H1 (cell line): Measurements from ENCODE around the gene SLC25A21. TPM values are rescaled to one million over a fixed set of nuclear protein-coding genes. Genes with fewer than 3 reads are reported as not detected.

ENCODE experiments used
- CTCF ChIA-PET: fragments of 300-600 bp; sonication (Branson Sonifier 250); formaldehyde crosslinking; loops from one replicate; lab custom pipeline; 2021; ENCODE audit not compliant: partially characterized antibody; lab: Charles Lee
- POLR2A ChIA-PET: fragments of 300-600 bp; sonication (Branson Sonifier 250); formaldehyde crosslinking; loops from one replicate; lab custom pipeline; 2021; ENCODE audit warnings: inconsistent platforms; ENCODE audit not compliant: partially characterized antibody; lab: Charles Lee
- DNase-seq, 2 experiments: peaks; one replicate each; pipeline versions ENCODE4 v3.0.0 to v3.0.0-alpha.2; 2010 to 2022; ENCODE audit warnings: low spot score in 2 of 2, low read depth in 1 of 2, mixed read lengths in 1 of 2
- FAIRE-seq: peaks from 2 replicates; lab custom pipeline; 2011; peaks lifted over from hg19 to GRCh38; lab: Jason Lieb, UNC
- H2AFZ ChIP-seq: 2 replicates; pipeline ENCODE4 v1.8.1; 2012; ENCODE audit warnings: low read length, inconsistent platforms
- H2AK5ac ChIP-seq: 2 replicates; pipeline ENCODE4 v1.6.1; 2013; ENCODE audit warnings: low read depth, low read length
- H2BK120ac ChIP-seq: replicated peaks from 2 replicates; pipeline ENCODE3; 2013; ENCODE audit warnings: low read depth, low read length, inconsistent platforms
- H2BK12ac ChIP-seq: 2 replicates; pipeline ENCODE4 v1.6.1; 2013; ENCODE audit warnings: low read depth, low read length
- H2BK15ac ChIP-seq: 2 replicates; pipeline ENCODE4 v1.6.1; 2013; ENCODE audit warnings: low read length
- H2BK20ac ChIP-seq: 2 replicates; pipeline ENCODE4 v1.6.1; 2013; ENCODE audit warnings: low read length
- H2BK5ac ChIP-seq: 2 replicates; pipeline ENCODE4 v1.6.1; 2013; ENCODE audit warnings: low read depth, low read length
- H3K14ac ChIP-seq: 2 replicates; pipeline ENCODE4 v1.6.1; 2013; ENCODE audit warnings: inconsistent platforms; ENCODE audit not compliant: insufficient read length
- H3K18ac ChIP-seq: 2 replicates; pipeline ENCODE4 v1.6.1; 2013; ENCODE audit warnings: low read length; ENCODE audit errors: extremely low read depth
- H3K23ac ChIP-seq: 2 replicates; pipeline ENCODE4 v1.6.1; 2013; ENCODE audit warnings: inconsistent platforms; ENCODE audit not compliant: insufficient read length
- H3K23me2 ChIP-seq: 2 replicates; pipeline ENCODE4 v1.6.1; 2013; ENCODE audit warnings: low read depth, low read length
- H3K27ac ChIP-seq: 2 replicates; pipeline ENCODE4 v1.6.1; 2011; ENCODE audit warnings: low read depth, low read length, inconsistent platforms
- H3K27me3 ChIP-seq, 4 experiments: replicated peaks in 1 of 4; 1 replicate in 1 of 4; 2 replicates in 3 of 4; pipeline versions ENCODE4 v1.6.1 to v1.8.1; 2011 to 2013; ENCODE audit warnings: low read length in 3 of 4, mild to moderate bottlenecking in 3 of 4, inconsistent platforms in 2 of 4, mixed read lengths in 2 of 4, moderate library complexity in 1 of 4; ENCODE audit not compliant: control insufficient read depth in 3 of 4, insufficient read depth in 3 of 4; ENCODE audit errors: extremely low read depth in 1 of 4
- H3K36me3 ChIP-seq, 4 experiments: 2 replicates each; pipeline versions ENCODE4 v1.6.1 to v1.8.1; 2011 to 2013; ENCODE audit warnings: mild to moderate bottlenecking in 4 of 4, low read length in 3 of 4, moderate library complexity in 2 of 4, control low read depth in 1 of 4, inconsistent platforms in 1 of 4; ENCODE audit not compliant: insufficient read depth in 4 of 4, control insufficient read depth in 2 of 4
- H3K4ac ChIP-seq: replicated peaks from 2 replicates; pipeline ENCODE3; 2013; ENCODE audit warnings: low read length, low read depth, mixed read lengths, inconsistent platforms; ENCODE audit not compliant: insufficient read length
- H3K4me1 ChIP-seq, 4 experiments: replicated peaks in 1 of 4; 1 replicate in 1 of 4; 2 replicates in 3 of 4; pipeline versions ENCODE4 v1.6.1 to v1.8.1; 2011 to 2013; ENCODE audit warnings: low read length in 3 of 4, inconsistent platforms in 2 of 4, mixed read lengths in 1 of 4; ENCODE audit not compliant: insufficient read depth in 4 of 4, control insufficient read depth in 3 of 4
- H3K4me2 ChIP-seq, 2 experiments: 2 replicates each; pipeline versions ENCODE4 v1.6.1 to v1.8.1; 2011 to 2013; ENCODE audit warnings: low read depth in 2 of 2, low read length in 2 of 2, control low read depth in 1 of 2, inconsistent platforms in 1 of 2, mild to moderate bottlenecking in 1 of 2; ENCODE audit not compliant: insufficient read depth in 1 of 2
- H3K4me3 ChIP-seq, 4 experiments: fragments of 200-600, 300-600 bp in 1 of 4; sonication (generic), shearing (Covaris generic), sonication (Bioruptor Twin) in 1 of 4; 2 replicates each; pipeline versions ENCODE4 v1.5.1 to v1.8.1; 2011 to 2016; ENCODE audit warnings: low read length in 4 of 4, low read depth in 3 of 4, control low read depth in 2 of 4, inconsistent platforms in 2 of 4, mild to moderate bottlenecking in 2 of 4, mixed read lengths in 1 of 4, moderate library complexity in 1 of 4; ENCODE audit not compliant: insufficient read depth in 2 of 4; ENCODE audit errors: extremely low read depth in 1 of 4
- H3K56ac ChIP-seq: replicated peaks from 2 replicates; pipeline ENCODE3; 2013; ENCODE audit warnings: low read depth, mild to moderate bottlenecking, mixed read lengths, low read length, inconsistent platforms; ENCODE audit not compliant: insufficient read length
- H3K79me1 ChIP-seq: 2 replicates; pipeline ENCODE4 v1.6.1; 2013; ENCODE audit warnings: low read depth, low read length, control low read depth
- H3K79me2 ChIP-seq, 2 experiments: 2 replicates each; pipeline versions ENCODE4 v1.6.1 to v1.8.1; 2012 to 2013; ENCODE audit warnings: low read length in 2 of 2, mild to moderate bottlenecking in 2 of 2, inconsistent platforms in 1 of 2; ENCODE audit not compliant: insufficient read depth in 2 of 2, control insufficient read depth in 1 of 2
- H3K9ac ChIP-seq, 4 experiments: replicated peaks in 1 of 4; 1 replicate in 1 of 4; 2 replicates in 3 of 4; pipeline versions ENCODE4 v1.6.1 to v1.8.1; 2011 to 2013; ENCODE audit warnings: low read depth in 3 of 4, low read length in 3 of 4, control low read depth in 2 of 4, mild to moderate bottlenecking in 2 of 4, moderate library complexity in 2 of 4, inconsistent platforms in 1 of 4; ENCODE audit errors: extremely low read depth in 1 of 4
- H3K9me3 ChIP-seq, 2 experiments: 2 replicates each; pipeline versions ENCODE4 v1.6.1 to v1.8.1; 2012 to 2013; ENCODE audit warnings: mild to moderate bottlenecking in 2 of 2, moderate library complexity in 2 of 2, control low read depth in 1 of 2, inconsistent platforms in 1 of 2, low read depth in 1 of 2, low read length in 1 of 2, mixed read lengths in 1 of 2; ENCODE audit not compliant: insufficient read depth in 2 of 2
- H4K20me1 ChIP-seq, 2 experiments: replicated peaks in 1 of 2; 2 replicates each; pipeline versions ENCODE3 to v1.8.1; 2011 to 2013; ENCODE audit warnings: inconsistent platforms in 2 of 2, low read length in 2 of 2, mild to moderate bottlenecking in 1 of 2; ENCODE audit not compliant: insufficient read depth in 2 of 2, control insufficient read depth in 1 of 2
- H4K5ac ChIP-seq: 2 replicates; pipeline ENCODE4 v1.6.1; 2013; ENCODE audit warnings: low read length, low read depth, mixed read lengths, inconsistent platforms; ENCODE audit not compliant: insufficient read length
- H4K8ac ChIP-seq: 2 replicates; pipeline ENCODE4 v1.8.0; 2013; ENCODE audit warnings: mild to moderate bottlenecking, moderate library complexity, low read length, inconsistent platforms; ENCODE audit not compliant: insufficient read depth; ENCODE audit errors: extremely low read depth
- H4K91ac ChIP-seq: replicated peaks from 2 replicates; pipeline ENCODE3; 2013; ENCODE audit warnings: low read length, mixed read lengths, inconsistent platforms; ENCODE audit not compliant: insufficient read length
- ASH2L ChIP-seq: fragments of 200-600, 300-600 bp; sonication (generic); IDR thresholded peaks from one replicate; pipeline ENCODE4 v1.7.1; 2017; ENCODE audit warnings: low read length
- CBX5 ChIP-seq: fragments of 300-800, 300-1000 bp; sonication (generic); IDR thresholded peaks from 2 replicates; pipeline ENCODE4 v1.7.1; 2016; ENCODE audit warnings: antibody characterized with exemption, low read length, low read depth
- EGR1 ChIP-seq: IDR thresholded peaks from 2 replicates; pipeline ENCODE4 v1.6.1; 2011; ENCODE audit warnings: low read depth, low read length, borderline replicate concordance
- HDAC2 ChIP-seq, 2 experiments: fragments of 300-600 bp in 1 of 2; sonication (generic) in 1 of 2; IDR thresholded peaks; 2 replicates each; pipeline ENCODE4 v1.6.1; 2011 to 2012; ENCODE audit warnings: low read depth in 2 of 2, low read length in 2 of 2, mild to moderate bottlenecking in 2 of 2, moderate library complexity in 2 of 2, borderline replicate concordance in 1 of 2, inconsistent platforms in 1 of 2
- WGBS, 2 experiments: shearing (Covaris generic) in 1 of 2; methylation state at CpG; one replicate each; pipeline versions ENCODE4 v1.1.6 to v1.1.7; 2013 to 2015; ENCODE audit warnings: low lambda C conversion rate in 2 of 2, mixed read lengths in 2 of 2, inconsistent platforms in 1 of 2, low coverage in 1 of 2, missing lambda C conversion rate in 1 of 2; ENCODE audit not compliant: insufficient replicate concordance in 2 of 2, insufficient coverage in 1 of 2, insufficient read length in 1 of 2; ENCODE audit errors: extremely low coverage in 1 of 2, missing lambda C conversion rate in 1 of 2; 5-methylcytosine and 5-hydroxymethylcytosine counted together
- polyA plus RNA-seq, 7 experiments: library from polyadenylated mRNA; depleted of rRNA in 3 of 7; stranded (reverse) in 5 of 7; unstranded in 2 of 7; fragments of >200 nt in 5 of 7; fragments of 200-250 nt in 2 of 7; gene quantifications; 1 replicate in 5 of 7; 2 replicates in 1 of 7; 4 replicates in 1 of 7; pipeline versions ENCODE4 v1.2.1 to v1.2.3, GENCODE V29; 2011 to 2013; ENCODE audit warnings: missing spikeins in 2 of 7, mixed read lengths in 2 of 7
- total RNA-seq: library from RNA; stranded (reverse); fragmentation: NEBNext Ultra II Directional; extraction: Animal tissue kit (Norgen Biotek cat#: 25700); gene quantifications from 2 replicates; pipeline ENCODE4 v1.2.1, GENCODE V29; 2021

Gene SLC25A21
- total and polyA plus RNA-seq, 2 of the 8 experiments (the other 6 are each of a cell fraction or from before 2014, with no cell fraction given): 6.9 to 15.7 TPM

DNA sequence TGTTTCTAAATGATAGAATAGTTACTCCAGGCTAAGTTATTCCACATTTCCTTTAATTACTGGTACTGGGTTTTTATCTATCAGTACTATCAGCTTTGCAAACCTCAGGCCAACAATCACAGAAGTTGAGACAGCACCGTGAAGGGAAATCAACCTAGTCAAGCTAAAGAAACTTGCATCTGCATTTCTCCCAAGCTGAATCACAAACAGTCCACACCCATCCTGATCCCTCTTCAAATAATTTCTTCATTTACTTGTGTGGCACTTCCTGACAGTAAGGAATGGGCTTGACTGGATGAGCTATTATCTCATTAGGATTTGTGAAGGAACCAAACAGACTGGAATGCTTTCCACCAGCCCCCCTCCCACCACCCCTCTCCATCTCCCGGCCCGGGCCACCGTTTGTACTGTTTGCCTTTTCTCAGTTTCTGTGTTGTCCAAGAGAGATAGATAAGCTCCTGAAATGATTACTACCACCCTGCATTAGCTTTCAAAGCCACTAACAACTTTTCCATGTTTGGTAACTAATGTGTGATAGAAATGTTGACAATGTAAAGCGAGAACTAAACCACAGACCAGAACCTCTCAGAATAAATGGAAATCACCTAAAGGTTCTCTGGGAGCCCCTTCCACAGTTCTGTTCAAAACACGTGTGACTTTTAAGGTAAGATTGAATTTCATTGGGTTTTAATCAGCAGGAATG is 236.3 kb downstream of the SLC25A21 start:
- H4K5ac ChIP-seq: no peak overlapping the region
- H4K20me1 ChIP-seq: no peaks in the 10 kb centered on the region
- DNase-seq: no peak
- no peak overlapping the region for H3K9ac ChIP-seq
- H3K9me3 ChIP-seq: no peaks in the 10 kb centered on the region
- no peaks in the 10 kb centered on the region for H3K79me1 ChIP-seq
- H2BK5ac ChIP-seq: no peak overlapping the region
- no peak overlapping the region for H2BK20ac ChIP-seq
- H3K18ac ChIP-seq: no peak overlapping the region
- H3K4me1 ChIP-seq: no peaks in the 10 kb centered on the region
- no peak overlapping the region for H3K56ac ChIP-seq
- ChIA-PET CTCF (interaction anchor here (0.7 to 1.3 kb wide), 4 partner anchors 10 to 215 kb away, joined by 3 to 4 read pairs (median 3); no protein-coding TSS in a partner anchor), POLR2A (interaction anchor here (0.6 kb wide), 1 partner anchor 106 kb away, joined by 3 read pairs; no protein-coding TSS in a partner anchor)
- FAIRE-seq: no peak
- H3K23me2 ChIP-seq: no peaks in the 10 kb centered on the region
- 94% methylated on average over 6 of the region's 6 CpGs; no CpG with 5 or more reads in 1 of the 2 experiments for WGBS, 2 experiments
- H2BK15ac ChIP-seq: no peak overlapping the region
- H3K36me3 ChIP-seq: no peaks in the 10 kb centered on the region
- H3K23ac ChIP-seq: no peak overlapping the region
- no peak overlapping the region for H2AFZ ChIP-seq
- no peak overlapping the region for H4K8ac ChIP-seq
- no peak overlapping the region for H2AK5ac ChIP-seq
- no peak overlapping the region for H4K91ac ChIP-seq
- no peak overlapping the region for H3K4ac ChIP-seq
- TF ChIP-seq EGR1 (no peak), HDAC2 (IDR thresholded peaks at IDR 0.05; ENCODE audit: borderline replicate concordance in 1 of 2, low read depth in 2 of 2, low read length in 2 of 2) (no peak), ASH2L (no peak), CBX5 (no peak)
- TF ChIP-seq, all 59 proteins: peak for 0
- no peak overlapping the region for H3K4me3 ChIP-seq
- no peak overlapping the region for H2BK120ac ChIP-seq
- no peak overlapping the region for H3K4me2 ChIP-seq
- no peak overlapping the region for H2BK12ac ChIP-seq
- no peak overlapping the region for H3K27ac ChIP-seq
- no peak overlapping the region for H3K14ac ChIP-seq
- H3K79me2 ChIP-seq: no peaks in the 10 kb centered on the region
- peaks cover 0 to 1% (median 0%) of the 10 kb centered on the region in 4 experiments; a peak in 1 of 7 replicates for H3K27me3 ChIP-seq
